ENCODE results near the gene MYEF2. TPM values are rescaled to one million over a fixed set of nuclear protein-coding genes. Genes with fewer than 3 reads are reported as not detected.

MYEF2 gene
- total RNA-seq, 1 donor from 2014 or later, result 21.3 TPM

- no peak overlapping the region for H3K27ac ChIP-seq
- no peak for TF ChIP-seq CTCF (IDR thresholded peaks at IDR 0.05)
- H3K4me1 ChIP-seq, result no peaks in the 10 kb centered on the region
Measured at GRCh38 chr15:48086576-48086975, 91.5 kb downstream of the MYEF2 start.

GRCh38 chr15:48086133-48086532 lies 92.0 kb downstream of the MYEF2 start:
- TF ChIP-seq CTCF (IDR thresholded peaks at IDR 0.05), result no peak
- DNase-seq, result no peak
- Histone ChIP-seq H3K36me3 (no peaks in the 10 kb centered on the region), H3K27me3 (no peaks in the 10 kb centered on the region), H3K4me1 (no peaks in the 10 kb centered on the region), H3K9me3 (no peaks in the 10 kb centered on the region), H3K27ac (no peak overlapping the region), H3K4me3 (no peak overlapping the region)
- no peak for ATAC-seq
- intact Hi-C loops (cut with DNase I), result no loop called here

More at GRCh38 chr15:48086576-48086975, 91.5 kb downstream of the MYEF2 start:
- DNase-seq (no peak), ATAC-seq (no peak)
- no peaks in the 10 kb centered on the region for H3K27me3 ChIP-seq
- no peaks in the 10 kb centered on the region for H3K9me3 ChIP-seq
- no peak overlapping the region for H3K4me3 ChIP-seq
- intact Hi-C loops (cut with DNase I), result no loop called here
- no peaks in the 10 kb centered on the region for H3K36me3 ChIP-seq

- TF ChIP-seq CTCF (IDR thresholded peaks at IDR 0.05), result no peak
- no peak for DNase-seq
- H3K9me3 ChIP-seq, result no peaks in the 10 kb centered on the region
- no peaks in the 10 kb centered on the region for H3K27me3 ChIP-seq
- H3K27ac ChIP-seq, result no peak overlapping the region
- intact Hi-C loops (cut with DNase I), result no loop called here
- H3K4me3 ChIP-seq, result no peak overlapping the region
- no peaks in the 10 kb centered on the region for H3K4me1 ChIP-seq
- ATAC-seq, result no peak
- no peaks in the 10 kb centered on the region for H3K36me3 ChIP-seq
Measured at GRCh38 chr15:48085591-48085930, 92.5 kb downstream of the MYEF2 start.

GRCh38 chr15:48084759-48085590 lies 93.1 kb downstream of the MYEF2 start:
- no peaks in the 10 kb centered on the region for H3K9me3 ChIP-seq
- H3K4me1 ChIP-seq, result no peaks in the 10 kb centered on the region
- ATAC-seq, result peak; percentile 73
- peak; percentile 38 for TF ChIP-seq CTCF (IDR thresholded peaks at IDR 0.05)
- no peaks in the 10 kb centered on the region for H3K27me3 ChIP-seq
- H3K4me3 ChIP-seq, result no peak overlapping the region
- H3K27ac ChIP-seq, result no peak overlapping the region
- H3K36me3 ChIP-seq, result no peaks in the 10 kb centered on the region
- no peak for DNase-seq
- intact Hi-C loops (cut with DNase I), result no loop called here

Other genes starting within 250 kb of the MYEF2 start
- gene SLC24A5, start 57.3 kb downstream of the MYEF2 start, total RNA-seq, result 0.84 TPM
- not detected for gene CTXN2, start 13.4 kb upstream of the MYEF2 start, total RNA-seq
- gene SLC12A1, start 28.0 kb upstream of the MYEF2 start, total RNA-seq, result not detected
- 90.0 TPM for gene DUT, start 153.1 kb upstream of the MYEF2 start, total RNA-seq

Data from upper lobe of right lung (tissue), 1 donor.